Loucy (cell line): ENCODE data around the gene PARN.
"Not testable (repeated sequence)": the region's sequence is repeated elsewhere in the genome, so short reads cannot be mapped to it uniquely, and the experiment has no call there.

Experiments used
- EZH2phosphoT487 ChIP-seq: fragments of 200-600 bp; IDR thresholded peaks from 2 replicates; pipeline ENCODE4 v1.6.1; 2018; ENCODE audit warnings: antibody characterized with exemption, mild to moderate bottlenecking, moderate library complexity, borderline replicate concordance
- TF ChIP-seq, protein P1 (sequence below): fragments of 200-600 bp; sonication (generic); conservative IDR thresholded peaks from 2 replicates; pipeline ENCODE4 v1.5.1; 2014; ENCODE audit warnings: mild to moderate bottlenecking, antibody characterized with exemption, low read length

GRCh38 chr16:14636951-14637240, 6.8 kb upstream of the PARN start:
- TF ChIP-seq, protein P1, sequence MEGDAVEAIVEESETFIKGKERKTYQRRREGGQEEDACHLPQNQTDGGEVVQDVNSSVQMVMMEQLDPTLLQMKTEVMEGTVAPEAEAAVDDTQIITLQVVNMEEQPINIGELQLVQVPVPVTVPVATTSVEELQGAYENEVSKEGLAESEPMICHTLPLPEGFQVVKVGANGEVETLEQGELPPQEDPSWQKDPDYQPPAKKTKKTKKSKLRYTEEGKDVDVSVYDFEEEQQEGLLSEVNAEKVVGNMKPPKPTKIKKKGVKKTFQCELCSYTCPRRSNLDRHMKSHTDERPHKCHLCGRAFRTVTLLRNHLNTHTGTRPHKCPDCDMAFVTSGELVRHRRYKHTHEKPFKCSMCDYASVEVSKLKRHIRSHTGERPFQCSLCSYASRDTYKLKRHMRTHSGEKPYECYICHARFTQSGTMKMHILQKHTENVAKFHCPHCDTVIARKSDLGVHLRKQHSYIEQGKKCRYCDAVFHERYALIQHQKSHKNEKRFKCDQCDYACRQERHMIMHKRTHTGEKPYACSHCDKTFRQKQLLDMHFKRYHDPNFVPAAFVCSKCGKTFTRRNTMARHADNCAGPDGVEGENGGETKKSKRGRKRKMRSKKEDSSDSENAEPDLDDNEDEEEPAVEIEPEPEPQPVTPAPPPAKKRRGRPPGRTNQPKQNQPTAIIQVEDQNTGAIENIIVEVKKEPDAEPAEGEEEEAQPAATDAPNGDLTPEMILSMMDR = not testable (repeated sequence)
- not testable (repeated sequence) for TF ChIP-seq EZH2phosphoT487
